ENCODE measurements around the gene URB2. TPM values are rescaled to one million over a fixed set of nuclear protein-coding genes. Genes with fewer than 3 reads are reported as not detected.

The URB2 gene
- total RNA-seq, 1 donor from 2014 or later = 21.8 TPM

DNA sequence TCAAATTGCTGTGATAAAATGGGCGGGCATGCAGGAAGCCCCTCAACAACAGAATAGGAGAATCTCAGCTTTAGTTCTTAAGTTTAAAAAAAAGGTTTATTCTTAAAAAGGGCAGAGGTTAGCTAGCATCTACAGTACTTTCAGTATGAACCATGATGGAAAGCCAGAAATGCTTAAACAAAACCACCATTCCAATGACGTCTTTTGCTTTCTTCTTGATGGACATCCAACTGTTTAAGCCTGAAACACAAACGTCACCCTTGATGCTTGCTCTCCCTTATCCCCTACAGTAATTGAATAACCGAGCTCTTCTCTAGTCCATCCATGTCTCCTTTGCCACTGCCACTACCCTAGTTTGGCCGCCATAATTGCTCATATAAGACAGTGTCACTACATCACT is 25.8 kb upstream of the URB2 start:
- POLR2A ChIA-PET = no interaction called here
- Mint-ChIP-seq H3K4me3 (no peak overlapping the region), H3K27me3 (no peaks in the 10 kb centered on the region), H3K27ac (no peak overlapping the region), H3K4me1 (no peaks in the 10 kb centered on the region), H3K9me3 (no peaks in the 10 kb centered on the region), H3K36me3 (ENCODE audit: low read depth) (peaks cover 71% of the 10 kb centered on the region)
- TF ChIP-seq, protein P1, sequence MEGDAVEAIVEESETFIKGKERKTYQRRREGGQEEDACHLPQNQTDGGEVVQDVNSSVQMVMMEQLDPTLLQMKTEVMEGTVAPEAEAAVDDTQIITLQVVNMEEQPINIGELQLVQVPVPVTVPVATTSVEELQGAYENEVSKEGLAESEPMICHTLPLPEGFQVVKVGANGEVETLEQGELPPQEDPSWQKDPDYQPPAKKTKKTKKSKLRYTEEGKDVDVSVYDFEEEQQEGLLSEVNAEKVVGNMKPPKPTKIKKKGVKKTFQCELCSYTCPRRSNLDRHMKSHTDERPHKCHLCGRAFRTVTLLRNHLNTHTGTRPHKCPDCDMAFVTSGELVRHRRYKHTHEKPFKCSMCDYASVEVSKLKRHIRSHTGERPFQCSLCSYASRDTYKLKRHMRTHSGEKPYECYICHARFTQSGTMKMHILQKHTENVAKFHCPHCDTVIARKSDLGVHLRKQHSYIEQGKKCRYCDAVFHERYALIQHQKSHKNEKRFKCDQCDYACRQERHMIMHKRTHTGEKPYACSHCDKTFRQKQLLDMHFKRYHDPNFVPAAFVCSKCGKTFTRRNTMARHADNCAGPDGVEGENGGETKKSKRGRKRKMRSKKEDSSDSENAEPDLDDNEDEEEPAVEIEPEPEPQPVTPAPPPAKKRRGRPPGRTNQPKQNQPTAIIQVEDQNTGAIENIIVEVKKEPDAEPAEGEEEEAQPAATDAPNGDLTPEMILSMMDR (IDR thresholded peaks at IDR 0.05) = no peak
- no peak for ATAC-seq (ENCODE audit: low read depth)
- CTCF ChIA-PET = no interaction called here
- intact Hi-C loops (cut with micrococcal nuclease) = no loop called here
- no peak for DNase-seq

DNA sequence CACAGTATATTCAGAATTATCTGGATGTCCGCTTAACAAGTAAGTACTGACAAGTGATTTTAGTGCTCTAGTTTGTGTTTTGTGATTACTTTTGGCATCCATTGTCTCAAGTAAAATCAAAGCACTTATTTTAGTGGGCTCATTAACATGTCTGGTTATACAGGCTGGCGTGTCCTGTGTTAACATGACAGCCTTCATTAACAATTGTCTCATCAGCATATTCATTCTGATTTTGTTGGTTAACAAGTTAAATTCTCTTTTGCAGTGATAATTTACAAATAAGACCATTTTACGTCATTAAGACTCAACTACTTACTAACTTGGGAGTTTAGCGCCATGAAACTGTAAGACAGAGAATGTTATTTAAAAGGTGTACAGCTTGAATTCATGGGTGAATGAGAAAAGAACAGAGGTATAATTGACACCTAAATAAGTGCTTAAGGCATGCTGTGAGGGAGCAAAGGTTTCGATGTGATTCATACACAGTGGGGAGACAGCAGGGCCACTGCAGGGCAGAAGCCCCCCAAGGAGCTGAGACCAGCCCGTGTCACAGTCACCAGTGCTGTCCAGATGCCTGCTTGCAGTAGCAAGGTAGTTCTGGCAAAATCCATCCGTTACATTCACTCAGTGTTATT is 22.6 kb upstream of the URB2 start:
- ATAC-seq (ENCODE audit: low read depth) (no peak), DNase-seq (no peak)
- TF ChIP-seq, protein P1 (IDR thresholded peaks at IDR 0.05) = no peak
- Mint-ChIP-seq H3K4me3 (no peak overlapping the region), H3K9me3 (no peaks in the 10 kb centered on the region), H3K27me3 (no peaks in the 10 kb centered on the region), H3K4me1 (no peaks in the 10 kb centered on the region), H3K36me3 (ENCODE audit: low read depth) (peaks cover 82% of the 10 kb centered on the region), H3K27ac (no peak overlapping the region)
- intact Hi-C loops (cut with micrococcal nuclease) = no loop called here
- ChIA-PET CTCF (no interaction called here), POLR2A (no interaction called here)

DNA sequence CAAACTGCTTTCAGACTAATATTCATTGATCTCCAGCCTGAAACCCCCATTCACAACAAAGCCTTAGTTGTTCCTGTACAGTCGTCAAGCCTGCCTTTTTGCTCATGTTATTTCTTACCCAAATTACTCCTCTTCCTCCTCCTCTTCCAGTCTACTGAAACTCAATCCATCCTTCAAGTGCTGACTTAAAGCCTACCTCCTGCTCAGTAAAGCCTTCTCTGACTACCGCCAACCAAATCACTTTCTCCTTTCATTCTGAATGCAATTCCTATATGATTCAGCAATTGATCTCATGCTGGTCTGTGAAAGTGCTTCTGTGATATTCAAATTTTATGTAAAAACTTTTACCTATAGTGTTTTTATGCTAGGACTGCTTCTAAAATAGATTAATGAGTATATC is 18.7 kb upstream of the URB2 start:
- intact Hi-C loops (cut with micrococcal nuclease) = no loop called here
- TF ChIP-seq, protein P1 (IDR thresholded peaks at IDR 0.05) = no peak
- Mint-ChIP-seq H3K36me3 (ENCODE audit: low read depth) (peaks cover 91% of the 10 kb centered on the region), H3K4me3 (no peak overlapping the region), H3K27ac (no peak overlapping the region), H3K9me3 (no peaks in the 10 kb centered on the region), H3K4me1 (no peaks in the 10 kb centered on the region), H3K27me3 (no peaks in the 10 kb centered on the region)
- POLR2A ChIA-PET = no interaction called here
- ATAC-seq (ENCODE audit: low read depth) (no peak), DNase-seq (no peak)
- CTCF ChIA-PET = no interaction called here

DNA sequence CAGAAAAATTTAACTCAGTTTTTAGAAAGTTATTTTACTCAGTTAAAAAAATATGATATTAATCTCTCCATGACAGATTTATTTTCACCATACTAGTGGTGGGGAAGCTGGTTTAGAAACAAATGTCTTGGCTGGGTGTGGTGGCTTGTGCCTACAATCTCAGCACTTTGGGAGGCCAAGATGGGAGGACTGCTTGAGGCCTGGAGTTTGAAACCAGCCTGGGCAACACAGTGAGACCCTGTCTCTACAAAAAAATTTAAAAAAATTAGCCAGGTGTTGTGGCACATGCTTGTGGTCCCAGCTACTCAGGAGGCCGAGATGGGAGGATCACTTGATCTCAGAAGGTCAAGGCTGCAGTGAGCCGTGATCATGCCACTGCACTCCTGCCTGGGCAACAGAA is 17.5 kb upstream of the URB2 start:
- DNase-seq = no peak
- TF ChIP-seq, protein P1 (IDR thresholded peaks at IDR 0.05) = no peak
- no peaks in the 10 kb centered on the region for H3K27me3 Mint-ChIP-seq
- H3K9me3 Mint-ChIP-seq = no peaks in the 10 kb centered on the region
- ChIA-PET CTCF (no interaction called here), POLR2A (no interaction called here)
- peaks cover 94% of the 10 kb centered on the region for H3K36me3 Mint-ChIP-seq (ENCODE audit: low read depth)
- no peak overlapping the region for H3K4me3 Mint-ChIP-seq
- no peak for ATAC-seq (ENCODE audit: low read depth)
- no peak overlapping the region for H3K27ac Mint-ChIP-seq
- no peaks in the 10 kb centered on the region for H3K4me1 Mint-ChIP-seq
- intact Hi-C loops (cut with micrococcal nuclease) = no loop called here

DNA sequence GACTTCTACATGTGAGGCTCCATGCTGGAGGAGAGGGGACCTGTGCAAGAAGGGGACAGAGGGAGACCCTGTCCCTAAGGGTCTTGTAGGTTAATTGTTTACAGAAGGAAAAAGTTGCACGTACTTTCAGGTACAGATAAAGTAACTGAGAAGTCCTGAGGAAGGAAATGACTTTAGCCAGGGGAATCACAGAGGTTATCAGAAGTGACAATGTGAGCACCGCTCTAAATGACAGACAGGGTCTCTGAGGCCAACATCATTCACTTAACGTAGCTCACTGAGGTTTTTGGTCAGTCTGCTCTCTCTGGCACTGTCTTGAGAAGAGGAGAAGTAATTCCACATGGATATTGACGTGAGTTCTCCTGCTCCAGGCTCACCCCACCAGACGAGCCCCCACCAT is 12.1 kb upstream of the URB2 start:
- Mint-ChIP-seq H3K4me3 (no peak overlapping the region), H3K27ac (no peak overlapping the region), H3K4me1 (no peaks in the 10 kb centered on the region), H3K27me3 (no peaks in the 10 kb centered on the region), H3K9me3 (no peaks in the 10 kb centered on the region), H3K36me3 (ENCODE audit: low read depth) (peaks cover 53% of the 10 kb centered on the region)
- ChIA-PET CTCF (interaction anchor here (0.6 kb wide), 1 partner anchor 64 kb away, joined by 3 read pairs; no protein-coding TSS in a partner anchor), POLR2A (no interaction called here)
- DNase-seq (no peak), ATAC-seq (ENCODE audit: low read depth) (no peak)
- TF ChIP-seq, protein P1 (IDR thresholded peaks at IDR 0.05) = no peak
- intact Hi-C loops (cut with micrococcal nuclease) = no loop called here

All from activated B cell treated with CpG ODN at 0.5 μM for 24 hours (primary cell).